ENCODE data around the gene HIP1.

DNA sequence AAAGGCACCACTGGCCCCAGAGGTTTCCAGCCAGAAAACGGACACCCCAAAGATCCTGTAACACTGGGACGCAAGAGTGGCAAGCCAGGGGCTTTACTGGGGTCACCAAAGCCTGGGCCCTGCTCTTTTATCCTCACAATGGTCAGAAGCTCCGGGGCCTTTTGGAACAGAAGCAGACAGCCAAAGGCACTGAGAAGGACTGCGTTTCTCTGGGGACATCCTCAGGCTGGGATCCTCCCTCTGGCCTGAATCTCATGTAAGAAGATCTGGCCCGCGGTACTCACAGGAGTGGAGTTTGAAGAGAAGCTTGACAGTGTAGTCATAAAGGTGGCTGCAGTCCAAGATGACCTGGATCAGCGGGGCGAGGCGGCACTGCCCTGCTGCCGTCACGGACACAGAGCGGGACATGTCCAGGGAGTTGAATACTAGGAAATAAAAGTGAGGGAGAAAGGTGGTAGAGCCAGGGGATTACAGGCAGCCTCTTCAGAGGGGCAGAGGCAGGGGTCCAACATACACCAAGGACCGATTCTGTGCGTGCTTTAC, 165.2 kb downstream of the HIP1 start:
- TF ChIP-seq, protein P1, sequence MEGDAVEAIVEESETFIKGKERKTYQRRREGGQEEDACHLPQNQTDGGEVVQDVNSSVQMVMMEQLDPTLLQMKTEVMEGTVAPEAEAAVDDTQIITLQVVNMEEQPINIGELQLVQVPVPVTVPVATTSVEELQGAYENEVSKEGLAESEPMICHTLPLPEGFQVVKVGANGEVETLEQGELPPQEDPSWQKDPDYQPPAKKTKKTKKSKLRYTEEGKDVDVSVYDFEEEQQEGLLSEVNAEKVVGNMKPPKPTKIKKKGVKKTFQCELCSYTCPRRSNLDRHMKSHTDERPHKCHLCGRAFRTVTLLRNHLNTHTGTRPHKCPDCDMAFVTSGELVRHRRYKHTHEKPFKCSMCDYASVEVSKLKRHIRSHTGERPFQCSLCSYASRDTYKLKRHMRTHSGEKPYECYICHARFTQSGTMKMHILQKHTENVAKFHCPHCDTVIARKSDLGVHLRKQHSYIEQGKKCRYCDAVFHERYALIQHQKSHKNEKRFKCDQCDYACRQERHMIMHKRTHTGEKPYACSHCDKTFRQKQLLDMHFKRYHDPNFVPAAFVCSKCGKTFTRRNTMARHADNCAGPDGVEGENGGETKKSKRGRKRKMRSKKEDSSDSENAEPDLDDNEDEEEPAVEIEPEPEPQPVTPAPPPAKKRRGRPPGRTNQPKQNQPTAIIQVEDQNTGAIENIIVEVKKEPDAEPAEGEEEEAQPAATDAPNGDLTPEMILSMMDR (IDR thresholded peaks at IDR 0.05), result no peak
- no peak for TF ChIP-seq EZH2 (IDR thresholded peaks at IDR 0.05)
